Endothelial cell of umbilical vein (primary cell): Measurements from ENCODE around the gene LHPP. TPM values are rescaled to one million over a fixed set of nuclear protein-coding genes. Genes with fewer than 3 reads are reported as not detected.

Source experiments
- BruUV-seq: library from RNA; stranded (reverse); fragments of 400-500 nt; replicated peaks from 2 replicates; lab custom pipeline; 2021; lab: Mats Ljungman, UMichigan
- CTCF ChIA-PET: fragments of 300-600, 350-600 bp; sonication (Branson Sonifier 250); formaldehyde crosslinking; loops from one replicate; lab custom pipeline; 2021; ENCODE audit warnings: antibody characterized with exemption, inconsistent platforms; lab: Charles Lee
- POLR2A ChIA-PET: fragments of 300-600, 350-600 bp; sonication (Branson Sonifier 250); formaldehyde crosslinking; loops from one replicate; lab custom pipeline; 2021; ENCODE audit warnings: antibody characterized with exemption, inconsistent platforms; lab: Charles Lee
- DNase-seq: peaks from one replicate; pipeline ENCODE4 v3.0.0-alpha.2; 2011; ENCODE audit warnings: low read depth, low spot score
- FAIRE-seq: peaks from 2 replicates; lab custom pipeline; 2011; peaks lifted over from hg19 to GRCh38; lab: Jason Lieb, UNC
- H2AFZ ChIP-seq: 2 replicates; pipeline ENCODE4 v1.6.0; 2012; ENCODE audit warnings: low read depth, low read length, control low read depth, inconsistent platforms
- H3K27ac ChIP-seq: 2 replicates; pipeline ENCODE4 v1.5.1; 2011; ENCODE audit warnings: low read depth, mild to moderate bottlenecking, control low read depth, low read length, moderate library complexity; ENCODE audit not compliant: insufficient read depth
- H3K27me3 ChIP-seq, 2 experiments: 2 replicates each; pipeline versions ENCODE4 v1.6.0 to v1.6.1; 2011; ENCODE audit warnings: low read length in 2 of 2, mixed read lengths in 1 of 2; ENCODE audit not compliant: control insufficient read depth in 2 of 2, insufficient read depth in 2 of 2
- H3K36me3 ChIP-seq, 2 experiments: 2 replicates in 1 of 2; 3 replicates in 1 of 2; pipeline ENCODE4 v1.5.1; 2011; ENCODE audit warnings: low read length in 2 of 2, mild to moderate bottlenecking in 1 of 2, moderate library complexity in 1 of 2; ENCODE audit not compliant: control insufficient read depth in 2 of 2, insufficient read depth in 2 of 2; ENCODE audit errors: extremely low read depth in 1 of 2
- H3K4me1 ChIP-seq: 3 replicates; pipeline ENCODE4 v1.5.1; 2011; ENCODE audit warnings: mild to moderate bottlenecking, low read length; ENCODE audit not compliant: control insufficient read depth, insufficient read depth; ENCODE audit errors: extremely low read depth
- H3K4me2 ChIP-seq: 2 replicates; pipeline ENCODE4 v1.6.1; 2011; ENCODE audit warnings: low read length, control low read depth, mixed read lengths; ENCODE audit not compliant: insufficient read depth
- H3K4me3 ChIP-seq, 3 experiments: fragments of 200-600 bp in 1 of 3; sonication (generic), shearing (Covaris generic) in 1 of 3; replicated peaks in 1 of 3; 2 replicates each; pipeline ENCODE4 v1.5.1; 2011 to 2016; ENCODE audit warnings: control low read depth in 3 of 3, low read length in 3 of 3, mild to moderate bottlenecking in 2 of 3, inconsistent platforms in 1 of 3, low read depth in 1 of 3, moderate library complexity in 1 of 3; ENCODE audit not compliant: insufficient read depth in 1 of 3
- H3K79me2 ChIP-seq: 2 replicates; pipeline ENCODE4 v1.6.0; 2012; ENCODE audit warnings: low read length, inconsistent platforms; ENCODE audit not compliant: control insufficient read depth, insufficient read depth
- H3K9ac ChIP-seq: replicated peaks from 2 replicates; pipeline ENCODE3; 2011; ENCODE audit warnings: low read length, control low read depth; ENCODE audit not compliant: insufficient read depth; ENCODE audit errors: extremely low read depth
- H3K9me1 ChIP-seq: replicated peaks from 3 replicates; pipeline ENCODE4 v1.6.0; 2011; ENCODE audit warnings: mild to moderate bottlenecking, low read length; ENCODE audit not compliant: control insufficient read depth, insufficient read depth; ENCODE audit errors: extremely low read depth
- H3K9me3 ChIP-seq: replicated peaks from 2 replicates; pipeline ENCODE4 v1.5.1; 2012; ENCODE audit warnings: low read length, inconsistent platforms; ENCODE audit not compliant: control insufficient read depth, insufficient read depth
- H4K20me1 ChIP-seq: replicated peaks from 2 replicates; pipeline ENCODE3; 2011; ENCODE audit warnings: mild to moderate bottlenecking, low read length; ENCODE audit not compliant: control insufficient read depth, insufficient read depth; ENCODE audit errors: extremely low read depth
- CTCF ChIP-seq, 2 donors: IDR thresholded peaks; 1 replicate in 1 of 2; 2 replicates in 1 of 2; pipeline ENCODE4 v1.5.1; 2011; ENCODE audit warnings: low read length in 2 of 2, mild to moderate bottlenecking in 2 of 2, moderate library complexity in 2 of 2, control low read depth in 1 of 2, inconsistent platforms in 1 of 2, low read depth in 1 of 2; ENCODE audit not compliant: insufficient read depth in 1 of 2; ENCODE audit errors: extremely low read depth in 1 of 2
- EZH2 ChIP-seq: IDR thresholded peaks from 2 replicates; pipeline ENCODE4 v1.6.1; 2012; ENCODE audit warnings: borderline replicate concordance, low read depth, mild to moderate bottlenecking, moderate library complexity, low read length, inconsistent platforms; ENCODE audit not compliant: severe bottlenecking
- FOS ChIP-seq: IDR thresholded peaks from 2 replicates; pipeline ENCODE4 v1.6.1; 2011; ENCODE audit warnings: mild to moderate bottlenecking, low read length, moderate library complexity, borderline replicate concordance; ENCODE audit not compliant: insufficient read depth
- GATA2 ChIP-seq: IDR thresholded peaks from 2 replicates; pipeline ENCODE4 v1.7.0; 2011; ENCODE audit warnings: low read depth, mild to moderate bottlenecking, moderate library complexity, mixed read lengths, low read length; ENCODE audit not compliant: insufficient read length, insufficient read depth
- JUN ChIP-seq: IDR thresholded peaks from 2 replicates; pipeline ENCODE4 v1.6.1; 2011; ENCODE audit warnings: borderline replicate concordance, low read depth; ENCODE audit not compliant: insufficient read length, insufficient read depth
- MAX ChIP-seq: IDR thresholded peaks from 2 replicates; pipeline ENCODE4 v1.6.1; 2011; ENCODE audit not compliant: insufficient read depth, insufficient read length
- MYC ChIP-seq: IDR thresholded peaks from one replicate; pipeline ENCODE4 v1.6.1; 2011; ENCODE audit warnings: mild to moderate bottlenecking, low read depth, low read length
- POLR2A ChIP-seq: IDR thresholded peaks from 2 replicates; pipeline ENCODE4 v1.6.1; 2012; ENCODE audit warnings: low read depth, mild to moderate bottlenecking, control low read depth, low read length
- POLR2AphosphoS5 ChIP-seq: IDR thresholded peaks from 2 replicates; pipeline ENCODE4 v1.6.1; 2012; ENCODE audit warnings: low read depth, mild to moderate bottlenecking, control low read depth, low read length, moderate library complexity; ENCODE audit not compliant: insufficient read depth
- dilution Hi-C: fragments of 300-500 bp; cut with MboI; formaldehyde crosslinking; loops from one replicate; pipeline ENCODE4 v1.15.0; 2019; ENCODE audit warnings: low sequenced_read_pairs; ENCODE audit not compliant: extremely low pct_ligation_motif_present
- intact Hi-C: fragments of 100-400 bp; cut with micrococcal nuclease; formaldehyde crosslinking; loops from one replicate; pipeline ENCODE4 v1.10.0; 2022
- polyA plus RNA-seq, 4 experiments: library from polyadenylated mRNA; depleted of rRNA in 3 of 4; stranded (reverse) in 3 of 4; unstranded in 1 of 4; fragments of >200 nt; gene quantifications; 2 replicates each; pipeline versions ENCODE4 v1.2.1 to v1.2.3, GENCODE V29; 2011 to 2012; ENCODE audit warnings: missing spikeins in 1 of 4
- total RNA-seq: library from RNA; stranded (reverse); gene quantifications from 2 replicates; pipeline ENCODE4 v1.2.3, GENCODE V29; 2021

Gene LHPP
- total and polyA plus RNA-seq, 2 donors (not counting 3 experiments of a cell fraction or from before 2014, with no cell fraction given): 5.8 to 11.2 TPM

GRCh38 chr10:124589491-124590041 is 127.9 kb downstream of the LHPP start:
- ChIA-PET CTCF (interaction anchor here (1.8 kb wide), 1 partner anchor 152 kb away, joined by 6 read pairs; no protein-coding TSS in a partner anchor), POLR2A (no interaction called here)
- BruUV-seq: no TSS peak
- no peak overlapping the region for H2AFZ ChIP-seq
- DNase-seq (no peak), FAIRE-seq (no peak)
- H3K36me3 ChIP-seq: no peaks in the 10 kb centered on the region
- no peak for TF ChIP-seq CTCF (IDR thresholded peaks at IDR 0.05; ENCODE audit: extremely low read depth in 1 of 2, insufficient read depth in 1 of 2, low read depth in 1 of 2, low read length in 2 of 2)
- TF ChIP-seq POLR2A: no peak
- TF ChIP-seq JUN: no peak
- TF ChIP-seq MYC: no peak
- no peak for TF ChIP-seq EZH2
- TF ChIP-seq MAX: no peak
- TF ChIP-seq POLR2AphosphoS5: no peak
- TF ChIP-seq FOS: no peak
- no peak for TF ChIP-seq GATA2
- H3K9me3 ChIP-seq: no peaks in the 10 kb centered on the region
- dilution Hi-C loops: no loop called here
- H3K9ac ChIP-seq: no peak overlapping the region
- peaks cover 0 to 1% of the 10 kb centered on the region in 2 experiments for H3K27me3 ChIP-seq
- H3K27ac ChIP-seq: no peak overlapping the region
- H3K79me2 ChIP-seq: no peaks in the 10 kb centered on the region
- H3K4me3 ChIP-seq: no peak overlapping the region
- H3K9me1 ChIP-seq: no peaks in the 10 kb centered on the region
- H4K20me1 ChIP-seq: no peaks in the 10 kb centered on the region
- H3K4me2 ChIP-seq: no peak overlapping the region
- intact Hi-C loops: no loop called here
- peaks cover 2% of the 10 kb centered on the region for H3K4me1 ChIP-seq
